ENCODE measurements around the gene VMAC. TPM values are rescaled to one million over a fixed set of nuclear protein-coding genes. Genes with fewer than 3 reads are reported as not detected.

The VMAC gene
- total RNA-seq, 6 experiments from 2014 or later = 1.7 to 3.9 (median 2.8) TPM

GRCh38 chr19:5950741-5951140 is 46.1 kb downstream of the VMAC start:
- peaks cover 0 to 74% (median 21%) of the 10 kb centered on the region in 4 donors for H3K4me1 ChIP-seq
- no peaks in the 10 kb centered on the region for H3K36me3 ChIP-seq
- no peaks in the 10 kb centered on the region for H3K9me3 ChIP-seq
- TF ChIP-seq POLR2A (IDR thresholded peaks at IDR 0.05) (no peak), CTCF (IDR thresholded peaks at IDR 0.05) (no peak)
- 72% methylated on average over 3 of the region's 3 CpGs for WGBS (ENCODE audit: insufficient coverage, low coverage, low lambda C conversion rate, missing lambda C conversion rate)
- no peak overlapping the region for H3K27ac ChIP-seq
- ATAC-seq = no peak
- no peak for DNase-seq
- intact Hi-C loops (cut with DNase I) = no loop called here
- no peak overlapping the region for H3K4me3 ChIP-seq
- H3K27me3 ChIP-seq = no peaks in the 10 kb centered on the region

DNA sequence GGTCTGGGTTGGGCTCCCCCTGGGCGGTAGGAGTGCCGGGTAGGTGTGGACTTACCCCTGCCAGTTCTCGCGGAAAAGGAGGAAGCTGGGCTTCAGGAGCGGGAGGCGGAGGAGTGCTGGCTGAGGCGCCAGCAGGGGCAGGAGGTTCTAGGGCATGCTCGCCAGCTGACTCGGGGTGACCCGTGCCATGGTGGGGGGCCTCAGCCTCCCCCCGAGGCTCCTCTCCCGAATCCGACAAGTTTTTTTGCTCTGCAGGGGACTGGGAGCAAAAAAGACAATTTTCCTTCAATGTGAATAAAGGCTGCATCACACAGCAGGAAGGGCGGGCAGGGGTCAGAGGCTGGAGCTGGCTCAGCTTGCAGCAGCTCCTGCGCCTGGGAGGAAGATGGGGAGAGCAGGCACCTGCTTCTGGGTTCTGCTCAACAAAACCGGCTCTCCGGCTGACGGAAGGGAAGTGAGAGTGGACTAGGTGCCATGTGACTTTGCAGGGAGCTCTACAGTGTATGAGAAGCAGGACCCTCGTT is 46.7 kb downstream of the VMAC start:
- DNase-seq (no peak), ATAC-seq (peak in 2 of 4 donors; percentile 5)
- intact Hi-C loops (cut with DNase I) = no loop called here
- Histone ChIP-seq H3K9me3 (no peaks in the 10 kb centered on the region), H3K4me1 (peaks cover 0 to 76% (median 23%) of the 10 kb centered on the region in 4 donors), H3K36me3 (no peaks in the 10 kb centered on the region), H3K27ac (no peak overlapping the region), H3K4me3 (no peak overlapping the region), H3K27me3 (no peaks in the 10 kb centered on the region)
- TF ChIP-seq POLR2A (IDR thresholded peaks at IDR 0.05) (no peak), CTCF (IDR thresholded peaks at IDR 0.05) (no peak)
- 65% methylated on average over 10 of the region's 19 CpGs for WGBS (ENCODE audit: insufficient coverage, low coverage, low lambda C conversion rate, missing lambda C conversion rate)

GRCh38 chr19:5952193-5953029 is 47.7 kb downstream of the VMAC start:
- H3K27ac ChIP-seq = no peak overlapping the region
- 68% methylated on average over 13 of the region's 18 CpGs for WGBS (ENCODE audit: insufficient coverage, low coverage, low lambda C conversion rate, missing lambda C conversion rate)
- intact Hi-C loops (cut with DNase I) = no loop called here
- peaks cover 0 to 71% (median 23%) of the 10 kb centered on the region in 4 donors for H3K4me1 ChIP-seq
- no peak overlapping the region for H3K4me3 ChIP-seq
- TF ChIP-seq POLR2A (IDR thresholded peaks at IDR 0.05) = no peak
- no peak for TF ChIP-seq CTCF (IDR thresholded peaks at IDR 0.05)
- DNase-seq (no peak), ATAC-seq (no peak)
- no peaks in the 10 kb centered on the region for H3K36me3 ChIP-seq
- no peaks in the 10 kb centered on the region for H3K27me3 ChIP-seq
- no peaks in the 10 kb centered on the region for H3K9me3 ChIP-seq

- H3K4me1 ChIP-seq = peaks cover 0 to 64% (median 23%) of the 10 kb centered on the region in 4 donors
- no peaks in the 10 kb centered on the region for H3K9me3 ChIP-seq
- no peaks in the 10 kb centered on the region for H3K27me3 ChIP-seq
- no peak overlapping the region for H3K4me3 ChIP-seq
- intact Hi-C loops (cut with DNase I) = no loop called here
- H3K36me3 ChIP-seq = no peaks in the 10 kb centered on the region
- 37% methylated on average over 5 of the region's 5 CpGs for WGBS (ENCODE audit: insufficient coverage, low coverage, low lambda C conversion rate, missing lambda C conversion rate)
- peak overlapping the region in 1 of 3 donors; percentile 51 for H3K27ac ChIP-seq
- DNase-seq (no peak), ATAC-seq (peak in 1 of 4 donors; percentile 18)
- TF ChIP-seq CTCF (IDR thresholded peaks at IDR 0.05) = no peak
Observed at GRCh38 chr19:5953030-5953589, 48.4 kb downstream of the VMAC start.

All from right lobe of liver (tissue), 6 donors.